Measurements from ENCODE around the gene NR2C2. TPM values are rescaled to one million over a fixed set of nuclear protein-coding genes. Genes with fewer than 3 reads are reported as not detected.

Gene NR2C2
- total RNA-seq, 2 donors from 2014 or later = 43.5 to 79.1 TPM

GRCh38 chr3:15044326-15044725 is 96.9 kb downstream of the NR2C2 start:
- H3K4me1 ChIP-seq (ENCODE audit: control insufficient read depth in 1 of 2, low read depth in 2 of 2) = no peaks in the 10 kb centered on the region
- H3K27me3 ChIP-seq (replicated peaks; ENCODE audit: insufficient read depth) = no peaks in the 10 kb centered on the region
- H3K9me3 ChIP-seq = no peaks in the 10 kb centered on the region
- H3K36me3 ChIP-seq = peaks cover 41% of the 10 kb centered on the region
- no peak for TF ChIP-seq CTCF (IDR thresholded peaks at IDR 0.05)
- H3K27ac ChIP-seq = no peak overlapping the region
- H3K4me3 ChIP-seq = no peak overlapping the region
- ATAC-seq (ENCODE audit: insufficient number of reproducible peaks, low FRiP score, low read depth) (no peak), DNase-seq (ENCODE audit: low spot score) (no peak)

- no peak for ATAC-seq (ENCODE audit: insufficient number of reproducible peaks, low FRiP score, low read depth)
- no peak overlapping the region for H3K4me3 ChIP-seq
- H3K36me3 ChIP-seq = peaks cover 48% of the 10 kb centered on the region
- no peak overlapping the region for H3K27ac ChIP-seq
- no peaks in the 10 kb centered on the region for H3K4me1 ChIP-seq (ENCODE audit: control insufficient read depth in 1 of 2, low read depth in 2 of 2)
- no peaks in the 10 kb centered on the region for H3K27me3 ChIP-seq (replicated peaks; ENCODE audit: insufficient read depth)
- no peak for DNase-seq (ENCODE audit: low spot score)
- H3K9me3 ChIP-seq = no peaks in the 10 kb centered on the region
- no peak for TF ChIP-seq CTCF (IDR thresholded peaks at IDR 0.05)
Measured at GRCh38 chr3:15045667-15046066, 98.3 kb downstream of the NR2C2 start.

- Histone ChIP-seq H3K4me1 (ENCODE audit: control insufficient read depth in 1 of 2, low read depth in 2 of 2) (no peaks in the 10 kb centered on the region), H3K9me3 (no peaks in the 10 kb centered on the region), H3K4me3 (no peak overlapping the region), H3K27me3 (replicated peaks; ENCODE audit: insufficient read depth) (no peaks in the 10 kb centered on the region), H3K36me3 (peaks cover 28% of the 10 kb centered on the region), H3K27ac (no peak overlapping the region)
- ATAC-seq (ENCODE audit: insufficient number of reproducible peaks, low FRiP score, low read depth) = no peak
- DNase-seq (ENCODE audit: low spot score) = no peak
- TF ChIP-seq CTCF (IDR thresholded peaks at IDR 0.05) = no peak
Measured at GRCh38 chr3:15049584-15049983, 102.2 kb downstream of the NR2C2 start.

- H3K9me3 ChIP-seq = no peaks in the 10 kb centered on the region
- TF ChIP-seq CTCF (IDR thresholded peaks at IDR 0.05) = no peak
- no peak overlapping the region for H3K4me3 ChIP-seq
- H3K27ac ChIP-seq = no peak overlapping the region
- H3K36me3 ChIP-seq = peaks cover 27% of the 10 kb centered on the region
- DNase-seq (ENCODE audit: low spot score) (no peak), ATAC-seq (ENCODE audit: insufficient number of reproducible peaks, low FRiP score, low read depth) (no peak)
- no peaks in the 10 kb centered on the region for H3K27me3 ChIP-seq (replicated peaks; ENCODE audit: insufficient read depth)
- H3K4me1 ChIP-seq (ENCODE audit: control insufficient read depth in 1 of 2, low read depth in 2 of 2) = no peaks in the 10 kb centered on the region
Measured at GRCh38 chr3:15050405-15051092, 103.2 kb downstream of the NR2C2 start.

- no peak overlapping the region for H3K4me3 ChIP-seq
- DNase-seq (ENCODE audit: low spot score) = no peak
- H3K27ac ChIP-seq = no peak overlapping the region
- H3K36me3 ChIP-seq = peaks cover 27% of the 10 kb centered on the region
- ATAC-seq (ENCODE audit: insufficient number of reproducible peaks, low FRiP score, low read depth) = no peak
- H3K27me3 ChIP-seq (replicated peaks; ENCODE audit: insufficient read depth) = no peaks in the 10 kb centered on the region
- TF ChIP-seq CTCF (IDR thresholded peaks at IDR 0.05) = peak; percentile 32
- H3K9me3 ChIP-seq = no peaks in the 10 kb centered on the region
- no peaks in the 10 kb centered on the region for H3K4me1 ChIP-seq (ENCODE audit: control insufficient read depth in 1 of 2, low read depth in 2 of 2)
Measured at GRCh38 chr3:15051531-15051930, 104.1 kb downstream of the NR2C2 start.
